DOHH2 (cell line): ENCODE data around the gene AMPH.

Experiments
- H3F3A ChIP-seq: fragments of 200-600 bp; sonication (generic), shearing (Covaris generic); 2 replicates; pipeline ENCODE4 v1.6.0; 2016; ENCODE audit warnings: antibody characterized with exemption, mild to moderate bottlenecking; ENCODE audit not compliant: control insufficient read depth, insufficient read depth
- H3K27ac ChIP-seq: fragments of 200-600 bp; sonication (generic); 2 replicates; pipeline ENCODE4 v1.5.1; 2014; ENCODE audit warnings: low read depth, mild to moderate bottlenecking, low read length, moderate library complexity
- H3K27me3 ChIP-seq: fragments of 200-600 bp; sonication (generic); 2 replicates; pipeline ENCODE4 v1.6.1; 2014; ENCODE audit warnings: mild to moderate bottlenecking, low read length, mixed read lengths; ENCODE audit not compliant: control insufficient read depth
- H3K36me3 ChIP-seq: fragments of 200-600 bp; sonication (generic); 2 replicates; pipeline ENCODE4 v1.6.1; 2014; ENCODE audit warnings: mild to moderate bottlenecking, low read length, moderate library complexity, mixed read lengths; ENCODE audit not compliant: control insufficient read depth
- H3K4me1 ChIP-seq: fragments of 200-600 bp; sonication (generic); 2 replicates; pipeline ENCODE4 v1.6.1; 2014; ENCODE audit warnings: mild to moderate bottlenecking, low read length, mixed read lengths; ENCODE audit not compliant: control insufficient read depth
- H3K4me2 ChIP-seq: fragments of 200-600 bp; sonication (generic); 2 replicates; pipeline ENCODE4 v1.6.0; 2014; ENCODE audit warnings: mild to moderate bottlenecking, low read length, moderate library complexity
- H3K4me3 ChIP-seq: fragments of 200-600 bp; sonication (generic); 2 replicates; pipeline ENCODE4 v1.5.1; 2014; ENCODE audit warnings: mild to moderate bottlenecking, low read length, mixed read lengths
- H3K79me2 ChIP-seq: fragments of 200-600 bp; sonication (generic); 2 replicates; pipeline ENCODE4 v1.6.1; 2014; ENCODE audit warnings: mild to moderate bottlenecking, low read length, mixed read lengths; ENCODE audit not compliant: control insufficient read depth
- H3K9me2 ChIP-seq: fragments of 200-600 bp; sonication (generic); replicated peaks from 2 replicates; pipeline ENCODE4 v1.6.1; 2014; ENCODE audit warnings: mild to moderate bottlenecking, low read length, mixed read lengths; ENCODE audit not compliant: control insufficient read depth
- H3K9me3 ChIP-seq: fragments of 200-600 bp; sonication (generic); 2 replicates; pipeline ENCODE4 v1.6.1; 2014; ENCODE audit warnings: antibody characterized with exemption, low read length, mixed read lengths; ENCODE audit not compliant: control insufficient read depth, insufficient read depth
- H4K20me1 ChIP-seq: fragments of 200-600 bp; sonication (generic); 2 replicates; pipeline ENCODE4 v1.6.0; 2014; ENCODE audit warnings: low read depth, mild to moderate bottlenecking, antibody characterized with exemption, low read length, moderate library complexity; ENCODE audit not compliant: control insufficient read depth, insufficient read depth
- CTCF ChIP-seq: fragments of 200-600 bp; sonication (generic); IDR thresholded peaks from one replicate; pipeline ENCODE4 v1.5.1; 2014; ENCODE audit warnings: antibody characterized with exemption, mild to moderate bottlenecking, low read depth, low read length; ENCODE audit not compliant: poor library complexity, severe bottlenecking
- EZH2phosphoT487 ChIP-seq: fragments of 200-600 bp; sonication (generic); IDR thresholded peaks from 2 replicates; pipeline ENCODE4 v1.6.1; 2017; ENCODE audit warnings: borderline replicate concordance, mild to moderate bottlenecking, antibody characterized with exemption, low read length, moderate library complexity, mixed read lengths

Gene AMPH

GRCh38 chr7:38628630-38629385, 2.4 kb downstream of the AMPH start:
- Histone ChIP-seq H3K79me2 (no peaks in the 10 kb centered on the region), H3K9me2 (no peaks in the 10 kb centered on the region), H3K9me3 (peaks cover 3% of the 10 kb centered on the region; the same call in 1 of the 2 replicates), H4K20me1 (no peaks in the 10 kb centered on the region), H3K27ac (no peak overlapping the region), H3K4me2 (no peak overlapping the region), H3K4me3 (no peak overlapping the region), H3K27me3 (no peaks in the 10 kb centered on the region), H3K36me3 (no peaks in the 10 kb centered on the region), H3F3A (no peaks in the 10 kb centered on the region), H3K4me1 (no peaks in the 10 kb centered on the region)
- TF ChIP-seq CTCF = no peak
- TF ChIP-seq EZH2phosphoT487 = no peak

- H3K4me2 ChIP-seq = no peak overlapping the region
- H3K36me3 ChIP-seq = no peaks in the 10 kb centered on the region
- H3K27me3 ChIP-seq = no peaks in the 10 kb centered on the region
- no peak overlapping the region for H3K4me3 ChIP-seq
- no peaks in the 10 kb centered on the region for H4K20me1 ChIP-seq
- no peaks in the 10 kb centered on the region for H3F3A ChIP-seq
- no peaks in the 10 kb centered on the region for H3K9me2 ChIP-seq
- H3K4me1 ChIP-seq = no peaks in the 10 kb centered on the region
- H3K27ac ChIP-seq = no peak overlapping the region
- H3K9me3 ChIP-seq = peaks cover 3% of the 10 kb centered on the region; the same call in 1 of the 2 replicates
- TF ChIP-seq EZH2phosphoT487 (no peak), CTCF (no peak)
- no peaks in the 10 kb centered on the region for H3K79me2 ChIP-seq
Measured at GRCh38 chr7:38625866-38626265, 5.3 kb downstream of the AMPH start.

DNA sequence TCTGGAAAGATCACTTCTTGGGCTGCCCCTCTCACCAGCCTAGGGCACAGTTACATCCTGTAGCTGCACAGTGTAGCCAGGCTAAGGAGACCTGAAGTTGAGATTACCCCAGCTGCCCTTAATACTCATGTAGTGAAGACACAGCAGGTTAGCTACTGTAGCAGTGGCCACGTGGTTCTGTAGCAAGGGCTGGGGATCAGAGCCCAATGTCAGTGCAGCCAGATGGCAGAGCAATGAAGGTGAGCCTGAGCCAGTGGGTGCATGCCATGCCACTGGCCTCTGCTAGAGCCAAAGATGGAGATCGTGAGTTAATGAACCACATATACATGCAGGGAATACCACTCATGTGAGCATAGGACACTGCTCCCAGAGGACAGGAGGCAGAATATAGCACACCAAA, 15.5 kb downstream of the AMPH start:
- Histone ChIP-seq H3K9me2 (no peaks in the 10 kb centered on the region), H4K20me1 (no peaks in the 10 kb centered on the region), H3K4me1 (no peaks in the 10 kb centered on the region), H3K9me3 (no peaks in the 10 kb centered on the region), H3K4me2 (no peak overlapping the region), H3K27me3 (0 out of 2 replicates have a peak, but pooled peaks cover 5% of the 10 kb centered on the region), H3K36me3 (no peaks in the 10 kb centered on the region), H3K4me3 (no peak overlapping the region), H3F3A (no peaks in the 10 kb centered on the region), H3K27ac (no peak overlapping the region), H3K79me2 (no peaks in the 10 kb centered on the region)
- TF ChIP-seq CTCF (no peak), EZH2phosphoT487 (no peak)
